NOMO-1 (cell line): ENCODE measurements around the gene WDR7.

Experiments used
- DNase-seq, 2 experiments: peaks; one replicate each; lab custom pipeline; 2025; ENCODE audit not compliant: unreplicated experiment in 2 of 2; lab: John Stamatoyannopoulos, UW

WDR7 gene

DNA sequence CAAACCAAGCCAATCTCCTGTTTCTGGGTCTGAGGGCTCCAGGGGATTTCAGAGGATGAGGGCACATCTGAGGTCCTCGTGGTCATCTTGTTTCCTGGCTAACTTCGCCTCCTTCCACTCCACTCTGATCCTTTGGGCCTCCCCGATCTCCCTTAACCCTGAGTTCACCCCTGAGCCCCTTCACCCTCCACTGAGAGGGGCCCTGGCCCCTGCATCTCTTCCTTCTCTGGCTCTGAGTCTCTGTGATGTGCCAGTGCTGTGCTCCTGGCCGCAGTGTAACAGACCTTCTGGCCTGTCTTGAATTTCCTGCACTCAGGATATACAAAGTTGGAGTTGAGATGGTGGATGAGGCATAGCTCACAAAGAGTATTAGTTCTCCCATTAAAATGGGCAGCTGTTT is 411.0 kb downstream of the WDR7 start:
- no peak for DNase-seq

DNA sequence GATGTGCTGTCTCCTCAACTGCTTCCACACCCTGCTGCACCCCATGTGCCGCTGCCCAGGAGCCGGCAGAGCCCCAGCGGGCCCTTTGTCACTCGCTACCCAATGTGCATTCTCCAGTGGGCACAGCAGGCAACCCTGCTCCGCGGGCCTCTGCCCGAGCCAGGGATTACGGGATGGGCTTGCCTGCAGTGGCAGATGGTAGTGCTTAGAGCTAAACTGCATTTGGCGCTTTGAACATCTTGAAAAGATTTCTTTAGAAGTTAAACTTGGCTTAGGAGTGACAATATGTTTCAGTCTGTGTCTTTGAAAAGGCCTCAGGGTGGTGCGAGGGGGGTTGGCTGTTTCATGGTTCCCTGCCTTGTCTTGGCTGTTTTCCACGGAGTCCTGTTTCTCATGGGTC is 411.7 kb downstream of the WDR7 start:
- DNase-seq, result no peak

GRCh38 chr18:57063601-57064103 is 412.5 kb downstream of the WDR7 start:
- no peak for DNase-seq

DNA sequence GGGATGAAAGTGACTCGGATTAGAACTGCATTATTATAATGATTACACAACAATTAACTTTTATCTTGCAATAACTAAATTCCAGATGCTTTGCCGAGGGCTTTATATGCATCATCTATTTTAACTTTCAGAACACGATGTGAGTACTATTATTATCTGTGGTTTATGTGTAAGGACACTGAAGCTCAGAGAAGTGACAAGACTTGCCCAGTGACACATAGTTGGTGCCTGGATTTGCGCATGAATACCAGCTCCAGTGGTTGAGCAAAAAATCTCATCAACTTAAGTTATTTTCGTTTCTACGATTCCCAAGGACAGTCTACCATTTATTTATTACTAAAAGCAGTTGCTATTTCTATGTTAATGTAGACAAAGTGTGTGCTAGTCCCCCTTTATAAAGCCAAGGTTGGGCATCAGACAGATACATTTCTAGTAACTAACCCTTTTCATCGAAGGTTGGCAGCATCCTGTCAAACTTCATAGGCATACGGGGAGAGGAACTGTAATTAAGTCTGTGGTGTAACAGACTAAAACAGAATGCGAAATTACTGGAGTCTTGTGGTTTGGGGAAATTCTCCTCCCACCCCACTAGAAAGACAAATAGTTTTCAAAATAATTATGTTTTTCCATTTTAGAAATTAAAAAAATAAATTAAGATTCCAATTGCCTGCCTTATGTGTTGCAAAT is 422.5 kb downstream of the WDR7 start:
- DNase-seq, result peak; percentile 79 to 91

DNA sequence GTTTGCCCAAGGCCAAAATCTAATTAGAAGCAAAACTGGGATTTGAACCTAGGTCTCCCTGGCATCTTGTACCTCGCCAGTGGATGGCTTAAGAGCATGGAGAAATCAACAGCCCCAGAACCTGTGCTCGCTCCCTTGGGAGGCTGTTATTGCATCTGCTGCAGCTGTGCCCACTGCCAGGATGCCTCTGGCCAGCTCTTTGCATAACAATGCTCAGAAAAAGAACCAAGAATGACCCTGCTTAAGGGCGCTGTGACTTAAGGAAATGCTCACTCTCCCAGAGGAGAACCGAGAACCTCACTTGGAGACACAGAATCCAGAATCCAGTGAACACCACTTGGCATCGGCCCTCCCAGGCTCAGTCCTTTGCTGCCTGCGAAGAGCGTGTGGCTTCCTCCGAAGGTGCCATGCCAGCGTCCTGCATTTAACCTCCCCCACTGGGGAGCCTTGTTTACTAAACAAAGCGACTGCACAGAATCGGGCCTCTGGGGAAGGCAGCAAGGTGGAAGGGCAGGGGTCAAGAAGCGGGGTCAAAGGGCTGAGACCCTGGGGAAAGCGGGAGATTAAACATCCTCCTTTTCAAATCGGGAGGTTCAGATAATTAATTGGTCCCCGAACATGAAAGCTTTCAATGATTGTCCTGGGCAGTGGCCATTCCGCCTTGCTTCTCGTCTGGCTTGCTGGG is 424.7 kb downstream of the WDR7 start:
- no peak for DNase-seq

- DNase-seq, result no peak
Observed at GRCh38 chr18:57077005-57077765, 426.0 kb downstream of the WDR7 start.

- peak; percentile 80 to 83 for DNase-seq
Observed at GRCh38 chr18:57077786-57078552, 426.8 kb downstream of the WDR7 start.

DNA sequence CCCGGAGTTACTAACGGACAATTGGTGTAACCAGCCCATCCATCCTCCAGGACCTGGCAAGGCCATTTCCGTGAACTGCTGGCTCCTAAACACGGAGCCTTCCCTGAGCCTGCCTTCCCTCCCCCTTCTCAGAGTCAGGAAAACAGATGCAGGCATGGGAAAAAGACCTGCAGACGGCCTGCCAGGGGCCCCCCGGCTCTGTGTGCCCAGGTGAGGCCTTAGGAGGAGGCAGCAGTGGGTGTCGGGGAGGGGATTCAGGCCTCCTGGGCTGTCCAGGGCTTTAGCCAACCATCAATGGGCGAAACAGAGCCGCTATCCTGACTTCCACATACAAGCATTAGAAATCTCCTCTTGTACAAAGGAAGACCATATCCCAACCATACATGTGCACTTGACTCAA is 427.5 kb downstream of the WDR7 start:
- no peak for DNase-seq

GRCh38 chr18:57080479-57080878 is 429.3 kb downstream of the WDR7 start:
- no peak for DNase-seq

DNA sequence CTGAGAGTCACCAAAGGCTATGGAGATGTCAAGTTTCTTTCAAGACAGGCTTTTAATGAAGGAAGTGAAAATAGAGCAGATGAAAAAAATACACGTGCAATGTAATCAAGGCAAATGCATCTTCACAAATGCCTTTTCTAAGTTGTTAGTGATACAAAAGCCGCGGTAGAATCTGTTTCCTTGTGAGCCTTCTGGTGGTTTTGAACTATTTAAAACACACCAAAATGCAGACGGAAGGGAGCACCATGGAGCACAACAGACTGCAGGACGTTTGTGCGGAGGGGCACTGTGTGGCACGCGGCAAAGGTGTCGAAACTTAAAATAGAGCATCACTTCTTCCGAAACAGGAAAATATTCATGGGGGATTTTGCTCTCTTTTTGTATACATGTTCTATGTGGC is 430.7 kb downstream of the WDR7 start:
- peak in 1 of 2 experiments; percentile 44 for DNase-seq

GRCh38 chr18:57083485-57083884 is 432.3 kb downstream of the WDR7 start:
- DNase-seq, result no peak

DNA sequence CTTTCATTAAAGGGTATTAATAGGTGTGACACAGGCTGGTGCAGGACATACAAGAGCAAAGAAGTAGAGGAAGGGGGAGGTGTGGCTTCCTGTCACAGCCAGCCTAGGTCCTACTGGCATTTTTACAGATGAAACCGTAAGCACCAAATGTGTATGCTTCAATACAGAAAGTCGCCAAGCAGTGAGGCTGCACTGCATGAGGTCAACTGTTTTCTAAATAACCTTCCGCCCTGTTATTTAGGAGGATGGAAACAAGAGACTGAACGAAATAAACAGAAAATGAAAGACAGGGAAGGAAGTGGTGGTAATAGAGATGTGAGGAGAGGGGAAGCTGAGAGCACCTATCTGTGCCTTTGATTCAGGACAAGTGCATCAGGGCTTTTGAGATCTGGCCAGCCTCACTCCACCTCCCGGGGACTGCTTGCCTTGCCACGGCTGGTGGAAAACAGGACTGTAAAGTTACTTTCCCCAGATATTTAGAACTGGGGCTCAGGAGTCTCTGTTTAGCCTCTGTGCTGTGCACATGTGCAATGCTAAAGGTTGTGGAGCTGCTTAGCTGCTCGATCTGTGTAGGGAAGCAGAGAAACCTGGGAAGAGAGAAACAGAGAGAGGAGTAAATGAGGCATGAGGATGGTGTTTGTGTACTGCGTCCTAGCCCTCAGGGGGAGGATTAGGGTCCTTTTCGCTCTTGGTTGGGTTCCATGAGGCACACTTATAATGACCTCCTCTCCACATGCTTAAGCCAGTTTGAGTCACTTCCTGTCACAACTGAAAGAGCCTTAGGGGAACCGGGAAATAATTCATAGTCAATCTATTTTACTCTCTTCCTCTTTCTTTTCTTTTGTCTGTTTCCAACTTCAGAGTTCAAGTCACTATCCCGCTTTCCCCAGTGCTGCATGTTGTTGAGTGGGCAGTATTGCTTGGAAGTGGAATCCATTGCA is 433.4 kb downstream of the WDR7 start:
- DNase-seq, result peak; percentile 79 to 94

GRCh38 chr18:57085371-57085770 is 434.2 kb downstream of the WDR7 start:
- DNase-seq, result peak; percentile 71 to 77

DNA sequence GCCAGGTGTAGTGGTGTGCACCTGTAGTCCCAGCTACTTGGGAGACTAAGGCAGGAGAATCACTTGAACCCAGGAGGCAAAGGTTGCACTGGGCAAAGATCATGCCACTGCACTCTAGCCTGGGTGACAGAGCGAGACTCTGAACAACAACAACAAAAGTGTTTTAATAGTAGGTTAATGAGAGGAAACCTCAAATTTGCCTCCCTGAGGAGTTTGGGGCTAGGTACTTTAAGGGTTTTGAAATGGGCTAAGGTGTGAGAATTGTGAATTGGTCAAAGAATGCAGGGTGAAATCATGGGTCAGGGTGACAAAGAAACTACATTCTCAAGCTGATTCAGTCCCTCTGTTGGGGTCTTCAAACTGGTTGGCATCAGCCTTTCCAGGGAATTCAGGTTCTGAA is 435.0 kb downstream of the WDR7 start:
- DNase-seq, result no peak
